Islet of Langerhans (tissue), 1 donor: ENCODE measurements around the gene ZNF502.

Experiments used
- FAIRE-seq: peaks from one replicate; lab custom pipeline; 2011; peaks lifted over from hg19 to GRCh38; lab: Jason Lieb, UNC

The ZNF502 gene

DNA sequence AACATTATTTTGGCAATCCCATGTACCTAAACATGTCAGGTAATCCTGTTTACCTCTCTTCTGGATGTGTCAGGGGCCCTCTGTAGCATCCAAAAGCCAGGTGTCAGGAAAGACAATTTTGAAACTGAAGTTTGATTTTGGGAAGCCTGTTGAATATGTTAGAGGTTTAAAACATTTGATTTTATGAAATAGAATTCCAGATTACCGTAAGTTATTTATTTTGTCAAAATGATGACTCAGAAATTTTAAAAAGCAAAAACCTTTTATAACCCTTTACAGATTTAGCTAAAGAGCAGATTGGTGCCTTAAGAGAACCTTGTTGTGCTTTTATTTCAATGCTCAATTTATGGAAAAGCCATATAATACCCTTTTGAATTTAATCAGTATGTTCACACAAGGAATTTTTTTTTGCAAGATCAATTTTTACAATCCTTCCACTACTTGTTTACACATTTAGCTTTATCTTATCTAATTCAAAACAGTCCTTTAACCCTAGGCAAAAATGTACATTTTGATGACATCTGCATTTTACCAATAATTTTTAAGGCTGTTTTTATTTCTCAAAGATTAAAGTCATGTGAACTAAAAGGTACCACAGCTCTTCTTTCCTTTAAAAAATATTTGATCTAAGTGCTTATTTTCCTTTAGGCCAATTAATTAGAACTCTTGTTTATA lies 59.1 kb downstream of the ZNF502 start:
- FAIRE-seq: no peak

DNA sequence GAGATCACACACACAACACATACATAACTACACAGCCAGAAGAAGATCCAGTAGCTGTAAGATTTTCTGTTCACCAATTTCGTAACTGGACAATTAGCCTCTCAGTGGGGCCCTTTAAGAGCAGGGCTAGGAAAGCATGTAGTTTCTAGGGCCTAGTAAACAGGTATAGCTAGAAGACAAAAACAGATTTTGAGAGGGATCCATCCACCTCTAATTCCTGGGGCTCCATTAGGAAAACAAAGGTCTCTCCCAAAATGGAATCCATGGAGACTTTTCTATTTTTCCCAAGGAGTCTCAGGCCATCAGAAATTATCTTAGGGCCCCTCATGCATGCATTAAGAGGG lies 59.6 kb downstream of the ZNF502 start:
- FAIRE-seq: no peak
